ENCODE measurements around the gene SMC3. TPM values are rescaled to one million over a fixed set of nuclear protein-coding genes. Genes with fewer than 3 reads are reported as not detected.
"Not testable (repeated sequence)": the region's sequence is repeated elsewhere in the genome, so short reads cannot be mapped to it uniquely, and the experiment has no call there.

SMC3 gene
- total and polyA plus RNA-seq, 12 donors, result 10.0 to 38.8 (median 21.5) TPM

DNA sequence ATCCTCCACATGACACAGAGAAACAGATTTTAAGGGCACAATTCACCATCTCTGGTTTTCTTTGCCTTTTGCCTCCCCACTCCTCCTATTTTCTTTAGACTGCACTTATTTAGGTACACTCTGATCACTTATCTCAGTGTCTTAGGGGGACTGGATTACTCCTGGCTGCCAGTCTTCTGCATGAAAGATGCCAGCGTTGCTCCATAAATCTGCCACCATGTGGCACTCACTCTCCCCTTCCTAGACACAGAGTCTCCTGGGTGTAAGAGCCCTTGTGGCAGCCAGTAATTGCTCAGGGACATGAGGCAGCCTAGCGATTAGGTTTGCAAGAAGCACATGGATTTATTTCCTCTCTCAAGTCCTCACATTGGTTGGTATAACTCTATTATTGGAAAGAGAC lies 42.1 kb downstream of the SMC3 start:
- no peaks in the 10 kb centered on the region for H3K4me1 ChIP-seq (replicated peaks in 1 of 2)
- TF ChIP-seq POLR2A (IDR thresholded peaks at IDR 0.05) (no peak), CTCF (IDR thresholded peaks at IDR 0.05) (no peak)
- intact Hi-C loops (cut with DNase I), result loop anchor here (10.0 kb wide), 2 partner anchors 65 to 295 kb away; no protein-coding TSS in a partner anchor
- DNase-seq, result no peak
- no peak overlapping the region for H3K4me3 ChIP-seq
- H3K27ac ChIP-seq, result no peak overlapping the region
- no peaks in the 10 kb centered on the region for H3K27me3 ChIP-seq
- 6 to 20% (median 14%) methylated on average over 2 of the region's 2 CpGs for WGBS, 4 donors
- H3K9me3 ChIP-seq (replicated peaks in 1 of 3), result no peaks in the 10 kb centered on the region
- H3K36me3 ChIP-seq (replicated peaks in 1 of 2), result peaks cover 0 to 17% of the 10 kb centered on the region in 2 donors

- Histone ChIP-seq H3K9me3 (replicated peaks in 1 of 3) (no peaks in the 10 kb centered on the region), H3K27ac (no peak overlapping the region), H3K4me3 (no peak overlapping the region), H3K27me3 (no peaks in the 10 kb centered on the region), H3K36me3 (replicated peaks in 1 of 2) (peaks cover 0 to 9% of the 10 kb centered on the region in 2 donors), H3K4me1 (replicated peaks in 1 of 2) (no peaks in the 10 kb centered on the region)
- 6 to 14% (median 12%) methylated on average over 3 of the region's 3 CpGs for WGBS, 4 donors
- peak in 6 of 7 donors; percentile 29 to 58 (median 41) for DNase-seq
- TF ChIP-seq POLR2A (IDR thresholded peaks at IDR 0.05) (no peak), CTCF (IDR thresholded peaks at IDR 0.05) (peak; percentile 52 to 80 (median 66))
- intact Hi-C loops (cut with DNase I), result loop anchor here in 1 of 2 donors (10.0 kb wide), 1 partner anchor 64 kb away; no protein-coding TSS in a partner anchor
These were observed 42.8 kb downstream of the SMC3 start for GRCh38 chr10:110610308-110610774.

- H3K9me3 ChIP-seq (replicated peaks in 1 of 3); H3K27me3 ChIP-seq; H3K4me1 ChIP-seq (replicated peaks in 1 of 2); DNase-seq; H3K27ac ChIP-seq; H3K36me3 ChIP-seq (replicated peaks in 1 of 2); H3K4me3 ChIP-seq: not testable (repeated sequence)
- whole genome bisulfite sequencing, 4 donors, result 58 to 80% (median 75%) methylated on average over 3 of the region's 3 CpGs
- intact Hi-C loops (cut with DNase I), result loop anchor here in 1 of 2 donors (10.0 kb wide), 1 partner anchor 64 kb away; no protein-coding TSS in a partner anchor
These were observed 43.3 kb downstream of the SMC3 start for GRCh38 chr10:110610781-110611180.

DNA sequence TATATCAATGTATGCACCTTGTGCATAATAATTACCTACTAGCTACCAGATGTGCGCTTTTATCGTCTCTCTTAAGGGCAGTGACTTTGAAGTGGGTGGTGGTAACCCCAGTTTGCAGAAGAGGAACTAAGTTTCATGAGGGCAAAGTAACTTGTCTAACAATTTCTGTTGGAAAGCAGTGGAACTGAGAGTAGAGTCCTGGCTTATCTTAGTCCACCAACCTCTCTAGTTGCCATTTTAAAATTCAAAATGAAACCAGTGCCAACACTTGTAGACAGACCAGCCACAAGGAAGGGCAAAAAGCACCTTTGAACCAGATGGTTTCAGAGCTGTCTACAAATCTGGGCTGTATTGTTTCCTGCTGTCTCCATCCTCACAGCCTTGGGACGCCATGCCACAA lies 44.6 kb downstream of the SMC3 start:
- H3K4me3 ChIP-seq, result no peak overlapping the region
- H3K27ac ChIP-seq, result no peak overlapping the region
- no peaks in the 10 kb centered on the region for H3K27me3 ChIP-seq
- H3K4me1 ChIP-seq (replicated peaks in 1 of 2), result no peaks in the 10 kb centered on the region
- DNase-seq, result no peak
- TF ChIP-seq POLR2A (IDR thresholded peaks at IDR 0.05), result no peak
- no peak for TF ChIP-seq CTCF (IDR thresholded peaks at IDR 0.05)
- H3K36me3 ChIP-seq (replicated peaks in 1 of 2), result no peaks in the 10 kb centered on the region
- 79 to 82% (median 80%) methylated on average over 3 of the region's 3 CpGs for WGBS, 4 donors
- intact Hi-C loops (cut with DNase I), result loop anchor here in 1 of 2 donors (10.0 kb wide), 1 partner anchor 63 kb away; no protein-coding TSS in a partner anchor
- no peaks in the 10 kb centered on the region for H3K9me3 ChIP-seq (replicated peaks in 1 of 3)

GRCh38 chr10:110612629-110613028 lies 45.1 kb downstream of the SMC3 start:
- DNase-seq, result no peak
- Histone ChIP-seq H3K4me3 (no peak overlapping the region), H3K4me1 (replicated peaks in 1 of 2) (no peaks in the 10 kb centered on the region), H3K9me3 (replicated peaks in 1 of 3) (no peaks in the 10 kb centered on the region), H3K27me3 (no peaks in the 10 kb centered on the region), H3K27ac (no peak overlapping the region), H3K36me3 (replicated peaks in 1 of 2) (no peaks in the 10 kb centered on the region)
- intact Hi-C loops (cut with DNase I), result loop anchor here in 1 of 2 donors (10.0 kb wide), 1 partner anchor 62 kb away; no protein-coding TSS in a partner anchor
- TF ChIP-seq POLR2A (IDR thresholded peaks at IDR 0.05) (no peak), CTCF (IDR thresholded peaks at IDR 0.05) (no peak)
- WGBS, 4 donors, result 81 to 93% (median 90%) methylated on average over 4 of the region's 4 CpGs
